T-helper 2 cell treated with Interferon-gamma antibody and Interleukin-4, amounts not matched to agents 5 μg/mL and 100 μg/mL, for 36 hours (primary cell): ENCODE measurements around the gene HDAC7.

Experiments used
- DNase-seq: peaks from one replicate; pipeline ENCODE4 v3.0.0; 2021; ENCODE audit warnings: low spot score
- H3K27ac Mint-ChIP-seq: one replicate; pipeline ENCODE4 v1.8.0; 2021; ENCODE audit warnings: mild to moderate bottlenecking, mixed read lengths
- H3K27me3 Mint-ChIP-seq: one replicate; pipeline ENCODE4 v1.8.0; 2021; ENCODE audit warnings: low read depth, mixed read lengths
- H3K36me3 Mint-ChIP-seq: one replicate; pipeline ENCODE4 v1.8.0; 2021; ENCODE audit warnings: low read depth, mixed read lengths
- H3K4me1 Mint-ChIP-seq: one replicate; pipeline ENCODE4 v1.8.0; 2021; ENCODE audit warnings: low read depth, mixed read lengths
- H3K4me3 Mint-ChIP-seq: one replicate; pipeline ENCODE4 v1.8.0; 2022; ENCODE audit warnings: mild to moderate bottlenecking, moderate library complexity, mixed read lengths
- H3K9me3 Mint-ChIP-seq: one replicate; pipeline ENCODE4 v1.8.0; 2021; ENCODE audit warnings: mixed read lengths

Gene HDAC7

DNA sequence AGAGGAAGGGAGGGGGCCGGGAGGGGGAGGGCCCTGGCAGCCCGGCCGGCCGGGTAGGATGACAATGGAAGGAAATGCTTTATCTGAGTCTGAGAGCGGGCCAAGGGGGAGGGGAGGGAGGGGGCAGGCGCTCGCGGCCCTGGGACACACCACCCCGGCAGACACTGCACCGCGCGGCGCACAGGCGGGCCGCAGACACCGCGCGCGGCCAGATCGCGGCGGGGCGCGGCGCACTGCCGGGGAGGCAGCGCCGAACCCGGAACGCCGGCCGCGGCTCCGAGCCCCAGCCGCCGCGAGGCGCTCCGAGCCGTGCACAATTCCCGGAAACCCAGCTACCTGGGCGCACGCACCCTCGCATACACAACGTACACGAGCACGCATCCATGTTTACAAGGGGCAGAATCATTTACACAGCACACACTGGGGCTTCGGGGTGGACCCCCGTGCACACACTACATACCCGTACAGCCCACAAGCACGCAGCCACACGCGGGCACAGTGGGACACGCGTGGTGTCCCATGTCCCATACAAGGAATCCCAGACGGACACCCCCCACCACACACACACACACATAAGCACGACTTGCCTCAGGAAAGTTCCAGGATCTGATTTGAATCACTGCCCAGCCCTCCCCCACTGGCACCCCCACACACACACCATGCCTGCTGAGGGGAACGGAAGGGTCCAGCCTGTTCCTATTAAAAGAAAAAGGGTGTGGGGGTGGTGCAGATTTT lies at the start of gene HDAC7:
Gene HDAC7, minus strand, starts transcription at position 8 of the 735 bp plus-strand sequence. CDS start 118 bp downstream, outside the sequence.
- Mint-ChIP-seq H3K27ac (peak within 1 kb of the TSS; percentile 91), H3K4me1 (peaks cover 65% of the 10 kb centered on the region), H3K36me3 (peaks cover 26% of the 10 kb centered on the region), H3K9me3 (no peaks in the 10 kb centered on the region), H3K27me3 (no peaks in the 10 kb centered on the region), H3K4me3 (peak within 1 kb of the TSS; percentile 91)
- peak; percentile 54 for DNase-seq

DNA sequence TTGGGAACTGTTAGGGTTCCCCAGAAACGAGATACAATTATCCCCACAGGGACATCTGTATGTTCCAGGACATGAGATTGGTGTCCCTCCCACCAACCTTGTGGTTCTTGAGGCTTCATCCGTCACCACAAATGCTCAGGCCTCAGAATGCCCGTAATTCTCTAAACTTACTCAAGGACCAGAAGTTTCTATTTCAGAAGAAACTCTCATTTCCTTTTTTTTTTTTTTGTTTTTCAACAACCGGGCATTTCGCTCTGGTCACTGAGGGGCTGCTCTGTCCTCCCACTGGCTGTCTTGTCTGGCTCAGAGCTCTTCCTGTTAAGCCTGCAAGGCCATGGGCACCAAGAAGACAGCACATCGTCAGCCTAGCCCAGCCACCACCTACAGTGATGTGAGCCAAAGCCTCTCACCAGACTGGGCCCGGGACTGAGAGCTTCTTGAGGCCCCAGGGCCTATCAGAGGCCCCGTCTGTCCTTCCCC lies 48.9 kb upstream of the HDAC7 start:
- Mint-ChIP-seq H3K4me3 (peak overlapping the region; percentile 55), H3K4me1 (peaks cover 66% of the 10 kb centered on the region), H3K36me3 (peaks cover 69% of the 10 kb centered on the region), H3K9me3 (no peaks in the 10 kb centered on the region), H3K27ac (peak overlapping the region; percentile 88), H3K27me3 (no peaks in the 10 kb centered on the region)
- peak; percentile 57 for DNase-seq

- Mint-ChIP-seq H3K4me1 (peaks cover 65% of the 10 kb centered on the region), H3K4me3 (peak overlapping the region; percentile 57), H3K9me3 (no peaks in the 10 kb centered on the region), H3K27ac (peak overlapping the region; percentile 88), H3K27me3 (no peaks in the 10 kb centered on the region), H3K36me3 (peaks cover 66% of the 10 kb centered on the region)
- DNase-seq: no peak
These were observed 48.3 kb upstream of the HDAC7 start for GRCh38 chr12:47868041-47868440.

DNA sequence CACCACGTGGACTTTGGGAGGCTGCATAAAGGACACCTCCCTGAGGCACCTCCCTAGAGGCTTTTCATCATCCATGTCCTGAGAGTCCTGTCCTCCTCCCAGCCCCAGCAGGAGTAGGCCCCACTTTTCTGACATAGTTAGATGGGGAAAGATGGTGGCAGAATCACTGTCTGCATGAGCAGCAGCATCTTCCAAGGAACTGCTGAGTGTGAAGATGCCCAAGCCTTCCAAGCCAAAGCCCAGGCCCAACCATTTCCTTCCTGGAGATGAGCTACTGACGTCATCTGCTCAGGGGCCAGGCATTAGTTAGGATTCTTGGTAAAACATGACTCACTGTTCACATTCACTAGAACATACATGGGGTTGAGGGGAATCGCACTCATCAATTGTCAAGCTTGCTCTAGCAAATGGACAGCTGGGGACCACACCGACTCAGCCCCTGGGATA lies 47.8 kb upstream of the HDAC7 start:
- Mint-ChIP-seq H3K4me1 (peaks cover 61% of the 10 kb centered on the region), H3K27ac (peak overlapping the region; percentile 88), H3K4me3 (peak overlapping the region; percentile 57), H3K36me3 (peaks cover 63% of the 10 kb centered on the region), H3K9me3 (no peaks in the 10 kb centered on the region), H3K27me3 (no peaks in the 10 kb centered on the region)
- peak; percentile 79 for DNase-seq

DNA sequence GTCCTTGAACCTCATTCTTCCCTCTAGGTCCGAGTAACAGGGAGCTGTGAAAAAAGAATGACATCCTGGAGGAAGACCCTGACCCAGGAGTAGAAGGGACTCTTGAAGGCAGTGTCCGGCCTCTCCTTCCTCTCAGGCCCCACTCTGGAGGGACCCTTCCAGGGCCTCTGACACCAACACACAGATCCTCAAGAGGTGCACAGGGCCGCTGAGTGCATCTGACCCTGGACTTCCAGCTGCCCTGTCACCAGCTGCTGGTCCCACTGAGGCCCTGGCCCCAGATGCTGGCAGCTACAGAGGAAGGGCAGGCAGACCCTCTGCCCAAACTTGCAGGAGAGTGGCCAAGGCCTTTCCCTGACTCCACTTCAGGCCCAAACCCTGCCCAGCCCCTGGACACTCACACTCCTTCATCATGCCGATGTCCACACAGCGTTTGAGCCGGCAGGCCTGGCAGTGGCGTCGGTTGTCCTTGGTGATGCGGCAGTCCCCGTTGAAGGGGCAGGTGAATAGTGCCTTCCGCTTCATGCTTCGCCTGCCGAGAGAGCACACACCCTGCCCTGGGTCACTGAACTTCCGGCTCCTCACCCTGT lies 45.0 kb upstream of the HDAC7 start:
- no peak for DNase-seq
- Mint-ChIP-seq H3K36me3 (peaks cover 58% of the 10 kb centered on the region), H3K4me3 (no peak overlapping the region), H3K27ac (peak overlapping the region; percentile 74), H3K9me3 (no peaks in the 10 kb centered on the region), H3K4me1 (peaks cover 54% of the 10 kb centered on the region), H3K27me3 (no peaks in the 10 kb centered on the region)

GRCh38 chr12:47863985-47864384 lies 44.3 kb upstream of the HDAC7 start:
- DNase-seq: no peak
- peaks cover 55% of the 10 kb centered on the region for H3K4me1 Mint-ChIP-seq
- H3K27ac Mint-ChIP-seq: peak overlapping the region; percentile 41
- H3K27me3 Mint-ChIP-seq: no peaks in the 10 kb centered on the region
- peaks cover 59% of the 10 kb centered on the region for H3K36me3 Mint-ChIP-seq
- no peak overlapping the region for H3K4me3 Mint-ChIP-seq
- H3K9me3 Mint-ChIP-seq: no peaks in the 10 kb centered on the region

GRCh38 chr12:47863467-47863866 lies 43.8 kb upstream of the HDAC7 start:
- Mint-ChIP-seq H3K27ac (peak overlapping the region; percentile 31), H3K36me3 (peaks cover 53% of the 10 kb centered on the region), H3K4me3 (no peak overlapping the region), H3K4me1 (peaks cover 52% of the 10 kb centered on the region), H3K9me3 (no peaks in the 10 kb centered on the region), H3K27me3 (no peaks in the 10 kb centered on the region)
- DNase-seq: no peak

- Mint-ChIP-seq H3K27ac (no peak overlapping the region), H3K4me1 (peaks cover 49% of the 10 kb centered on the region), H3K27me3 (no peaks in the 10 kb centered on the region)
These were observed 43.2 kb upstream of the HDAC7 start for GRCh38 chr12:47862881-47863280.

DNA sequence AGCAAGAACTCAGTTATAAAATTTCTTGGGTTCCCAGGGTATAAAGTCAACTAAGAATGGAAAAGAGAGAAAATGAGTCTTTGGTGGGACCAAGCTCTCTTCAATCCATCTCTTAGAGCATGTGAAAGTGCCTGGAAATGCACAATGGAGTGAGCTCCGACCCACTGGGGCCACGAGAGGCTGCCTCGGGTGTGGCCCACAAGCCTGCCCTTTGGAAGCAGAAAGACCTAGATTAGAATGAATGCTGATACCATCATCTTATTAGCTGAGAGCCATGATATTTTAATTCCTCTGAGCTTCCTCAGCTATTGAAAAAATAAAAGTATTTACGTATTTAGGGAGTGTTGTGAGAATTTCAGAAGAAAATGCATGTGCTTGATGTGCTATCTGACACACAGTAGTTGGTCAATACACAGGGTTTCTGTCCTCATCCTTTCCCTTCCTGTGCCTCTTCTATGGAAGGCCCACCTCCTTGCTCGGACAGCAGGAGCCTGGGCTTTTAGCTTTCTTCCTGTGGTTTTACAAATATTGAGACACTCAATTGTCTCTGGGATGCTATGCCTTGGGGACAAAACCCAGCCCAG lies 42.6 kb upstream of the HDAC7 start:
- Mint-ChIP-seq H3K27ac (no peak overlapping the region), H3K27me3 (no peaks in the 10 kb centered on the region), H3K36me3 (peaks cover 51% of the 10 kb centered on the region), H3K4me3 (no peak overlapping the region), H3K9me3 (no peaks in the 10 kb centered on the region), H3K4me1 (peaks cover 43% of the 10 kb centered on the region)
- DNase-seq: no peak

More at GRCh38 chr12:47862881-47863280, 43.2 kb upstream of the HDAC7 start:
- Mint-ChIP-seq H3K4me3 (no peak overlapping the region), H3K9me3 (no peaks in the 10 kb centered on the region), H3K36me3 (peaks cover 52% of the 10 kb centered on the region)
- no peak for DNase-seq

- Mint-ChIP-seq H3K27me3 (no peaks in the 10 kb centered on the region), H3K9me3 (no peaks in the 10 kb centered on the region), H3K4me1 (peaks cover 41% of the 10 kb centered on the region), H3K4me3 (no peak overlapping the region), H3K36me3 (peaks cover 53% of the 10 kb centered on the region), H3K27ac (peak overlapping the region; percentile 65)
- DNase-seq: no peak
These were observed 41.2 kb upstream of the HDAC7 start for GRCh38 chr12:47860873-47861272.

DNA sequence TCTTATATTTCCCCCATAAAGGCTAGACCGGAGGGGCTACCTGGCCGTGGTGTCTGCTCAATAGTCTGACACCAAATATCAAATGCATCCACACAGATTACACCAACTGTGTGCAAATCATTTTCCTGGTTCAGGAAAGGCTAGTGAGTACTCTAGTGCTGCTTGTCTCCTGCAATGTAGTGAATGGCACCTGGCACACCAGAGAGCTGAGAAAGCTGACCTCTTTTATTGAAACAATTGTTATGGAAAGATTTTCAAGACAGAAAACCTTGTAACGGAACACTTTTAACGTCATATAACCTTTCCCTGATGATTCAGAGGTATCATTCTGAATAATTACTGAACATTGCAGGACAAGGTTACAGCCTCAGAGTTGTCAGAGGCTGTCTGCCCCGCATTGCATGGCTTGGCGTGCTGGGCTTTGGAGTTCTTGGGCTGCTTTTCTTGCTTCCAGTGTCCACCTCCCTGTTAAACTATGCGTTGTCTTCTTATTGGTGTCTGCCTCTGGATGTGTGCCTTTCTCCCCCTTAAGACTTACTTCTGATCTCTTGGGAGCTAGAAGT lies 40.7 kb upstream of the HDAC7 start:
- Mint-ChIP-seq H3K36me3 (peaks cover 52% of the 10 kb centered on the region), H3K4me1 (peaks cover 41% of the 10 kb centered on the region), H3K9me3 (no peaks in the 10 kb centered on the region), H3K27ac (peak overlapping the region; percentile 65), H3K4me3 (no peak overlapping the region), H3K27me3 (no peaks in the 10 kb centered on the region)
- DNase-seq: peak; percentile 54

DNA sequence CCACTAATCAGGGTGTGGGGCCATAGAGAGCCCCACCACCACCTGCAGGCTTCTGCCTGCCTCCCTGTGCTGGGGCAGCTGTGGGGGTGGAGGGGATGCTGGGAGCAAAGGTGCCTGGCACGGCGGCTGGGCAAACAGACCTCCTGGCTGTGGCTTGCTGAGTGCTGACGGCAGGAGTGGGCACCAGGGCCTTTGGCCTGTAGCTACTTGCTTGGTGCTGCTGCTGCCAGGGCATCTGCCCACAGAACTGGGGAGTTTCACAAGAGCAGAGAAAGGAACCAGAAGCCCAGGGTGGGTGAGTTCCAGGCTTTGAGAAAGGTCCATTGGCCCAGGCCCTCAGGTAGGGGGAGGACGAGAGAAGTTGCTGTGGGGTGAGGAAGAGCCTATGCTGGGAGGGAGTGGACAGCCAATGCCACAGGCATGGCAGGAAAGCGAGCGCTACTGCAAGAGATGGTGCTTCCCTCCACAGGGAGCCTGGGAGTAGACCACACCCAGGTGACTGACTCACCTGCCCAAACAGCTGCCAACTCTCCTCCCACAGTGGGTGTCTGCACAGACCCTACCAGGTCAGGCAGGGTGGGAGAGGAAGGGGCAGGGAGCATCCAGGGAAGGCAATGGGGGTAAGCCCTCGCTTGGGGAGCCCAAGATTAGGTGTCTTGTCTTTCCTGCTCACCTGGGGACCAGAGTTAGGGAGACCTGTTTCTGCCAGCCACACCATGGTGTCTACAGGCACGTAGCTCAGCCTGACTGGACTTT lies 39.0 kb upstream of the HDAC7 start:
- Mint-ChIP-seq H3K4me3 (no peak overlapping the region), H3K36me3 (peaks cover 44% of the 10 kb centered on the region), H3K27ac (no peak overlapping the region), H3K27me3 (no peaks in the 10 kb centered on the region), H3K4me1 (peaks cover 28% of the 10 kb centered on the region), H3K9me3 (no peaks in the 10 kb centered on the region)
- DNase-seq: no peak

DNA sequence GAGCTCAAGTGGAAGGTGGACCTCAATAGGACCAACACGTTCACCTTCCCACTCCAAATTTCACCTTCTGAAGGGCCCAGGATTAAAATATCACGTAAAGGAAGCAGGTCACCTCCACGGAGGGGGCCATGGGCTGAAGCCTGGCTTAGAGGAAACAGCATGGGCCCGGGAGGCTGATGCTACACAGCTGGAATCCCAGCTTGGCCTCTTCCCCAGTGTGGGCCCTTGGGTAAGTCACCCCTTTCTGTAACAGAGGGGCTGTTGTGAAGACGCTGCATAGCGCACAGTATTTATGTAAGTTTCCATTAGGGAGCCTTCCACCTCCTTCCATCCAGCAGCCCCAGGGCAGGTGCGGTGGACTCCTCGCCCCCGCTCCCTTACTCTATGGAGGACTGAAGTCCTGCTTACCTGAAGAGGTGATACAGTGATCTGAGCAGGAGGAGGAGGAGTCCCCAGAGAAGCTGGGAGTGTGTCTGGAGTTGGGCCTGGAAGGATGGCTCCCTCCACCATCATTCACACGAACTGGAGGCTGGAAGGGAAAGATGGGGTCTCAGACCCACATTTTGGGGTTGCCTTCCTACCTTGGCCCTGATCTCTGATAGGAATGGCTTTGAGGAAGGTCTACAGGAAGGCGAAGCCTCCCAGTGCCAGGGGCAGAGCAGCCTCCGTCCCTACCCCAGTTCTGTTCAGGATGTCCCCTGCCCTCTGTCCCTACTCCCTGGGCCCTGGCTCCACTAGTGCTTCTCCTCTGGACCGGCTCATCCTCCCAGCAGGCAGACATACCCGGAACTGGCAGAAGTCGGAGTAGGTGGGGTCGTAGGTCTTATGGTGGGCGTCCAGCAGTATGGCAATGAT lies 37.2 kb upstream of the HDAC7 start:
- Mint-ChIP-seq H3K36me3 (peaks cover 48% of the 10 kb centered on the region), H3K4me1 (peaks cover 27% of the 10 kb centered on the region), H3K27me3 (no peaks in the 10 kb centered on the region), H3K9me3 (no peaks in the 10 kb centered on the region), H3K4me3 (no peak overlapping the region), H3K27ac (no peak overlapping the region)
- DNase-seq: no peak
